GM19455 (cell line): ENCODE measurements around the gene LDLRAD1.
"Not testable (repeated sequence)": the region's sequence is repeated elsewhere in the genome, so short reads cannot be mapped to it uniquely, and the experiment has no call there.

Source experiments
- ATAC-seq: cut with Tn5 transposase; IDR thresholded peaks from one replicate; pipeline ENCODE4 v1.9.1; 2021; ENCODE audit not compliant: unreplicated experiment

LDLRAD1 gene

GRCh38 chr1:54017979-54018378 is at the start of gene LDLRAD1:
LDLRAD1 (minus strand) TSS chr1:54018186; CDS start chr1:54018112, 74 bp downstream.
- ATAC-seq, result no peak

DNA sequence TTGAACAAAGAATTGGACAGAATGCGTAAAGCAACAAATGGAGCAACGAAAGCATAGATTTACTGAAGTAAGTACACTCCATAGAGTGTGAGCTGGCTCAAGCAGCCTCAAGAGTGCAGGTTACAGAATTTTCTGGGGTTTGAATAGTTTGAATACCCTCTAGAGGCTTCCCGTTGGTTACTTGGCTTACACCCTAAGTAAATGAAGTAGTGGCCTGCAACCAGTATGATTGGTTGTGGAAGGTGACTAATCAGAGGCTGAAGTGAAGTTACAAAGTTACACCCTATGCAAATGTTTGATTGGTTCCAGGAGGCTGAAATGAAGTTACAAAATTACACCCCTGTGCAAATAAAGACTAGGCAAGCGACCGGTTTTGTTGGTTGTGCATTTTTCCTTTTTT is 46.3 kb upstream of the LDLRAD1 start:
- no peak for ATAC-seq

GRCh38 chr1:54054438-54054749 is 36.4 kb upstream of the LDLRAD1 start:
- ATAC-seq, result no peak

DNA sequence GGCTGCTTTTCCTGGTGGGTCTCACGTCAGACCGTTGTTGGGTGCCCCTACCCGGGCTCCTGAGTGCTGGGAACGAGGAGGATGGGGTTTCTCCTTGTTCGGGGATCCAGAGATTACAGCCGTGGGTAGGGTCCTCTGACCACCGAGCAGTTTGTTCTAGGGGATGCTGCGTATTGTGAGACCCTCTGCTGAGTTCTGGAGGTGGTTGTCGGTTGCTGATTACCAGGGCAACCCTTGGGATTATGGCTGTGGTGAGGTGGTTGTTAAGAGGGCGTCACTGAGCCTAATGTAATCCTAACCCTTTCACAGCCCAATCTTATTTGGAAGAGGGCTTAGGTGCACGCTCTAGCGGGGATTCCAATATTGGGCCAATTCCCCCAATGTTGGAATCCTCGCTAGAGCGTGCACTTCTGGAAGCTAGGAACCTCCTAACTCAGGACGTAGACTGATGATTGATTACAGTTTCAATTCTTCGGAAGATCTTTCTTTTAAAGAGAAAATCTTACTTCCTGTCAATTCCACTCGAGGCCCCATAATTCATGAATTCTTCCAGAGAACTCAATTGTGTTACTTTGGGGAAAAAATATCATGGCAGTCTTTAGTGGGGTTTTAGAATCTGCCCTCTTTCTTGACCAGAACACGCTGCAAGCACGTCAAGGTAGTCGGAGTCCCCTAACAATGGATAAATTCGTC is 35.9 kb upstream of the LDLRAD1 start:
- no peak for ATAC-seq

DNA sequence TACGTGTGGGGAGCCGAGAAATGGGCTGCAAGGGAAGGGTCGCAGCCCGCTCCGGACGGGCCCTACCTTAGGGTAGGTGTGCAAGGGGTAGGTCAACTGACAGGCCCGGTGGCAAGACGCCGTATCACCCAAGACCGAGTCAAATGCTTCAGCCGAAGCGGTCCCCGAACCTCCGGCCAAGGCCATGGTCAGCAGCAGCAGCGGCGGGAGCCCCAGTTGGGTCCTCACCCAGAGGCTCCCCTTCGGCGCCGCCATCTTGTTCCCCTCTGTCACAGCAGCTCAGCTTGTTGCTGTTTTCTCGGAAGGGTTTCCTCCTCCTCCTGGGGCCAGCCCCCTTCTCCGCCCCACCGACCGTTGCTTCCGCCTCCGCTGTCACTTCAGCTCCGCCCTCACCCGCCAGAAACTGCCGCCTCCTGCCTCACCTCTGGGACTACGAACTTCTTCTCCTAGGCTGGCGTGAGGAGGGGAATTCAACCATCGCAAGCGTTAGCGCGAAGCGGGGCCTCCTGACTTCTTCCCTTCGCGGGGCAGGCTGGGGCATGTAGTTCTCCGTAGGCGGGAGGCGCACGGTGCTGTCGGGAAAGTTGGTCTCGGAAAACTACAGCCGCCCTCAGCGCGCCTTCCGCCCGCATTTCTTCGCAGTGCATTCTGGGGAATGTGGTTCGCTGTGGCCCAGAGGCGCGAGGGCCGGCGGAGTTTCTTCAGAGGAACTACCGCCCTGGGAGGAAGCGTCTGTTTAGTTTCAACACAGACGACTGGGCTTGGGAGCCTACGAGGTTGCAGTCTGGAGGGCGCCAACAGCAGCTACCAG is 35.2 kb upstream of the LDLRAD1 start, which contains the start of the genes TCEANC2 and TMEM59:
TCEANC2 (plus strand) TSS at position 675 of the 811 bp plus-strand sequence. CDS start 815 bp downstream, outside the sequence.
TMEM59 (minus strand) TSS at position 271 of the 811 bp plus-strand sequence; CDS start at position 255, 16 bp downstream.
- peak; percentile 89 for ATAC-seq

DNA sequence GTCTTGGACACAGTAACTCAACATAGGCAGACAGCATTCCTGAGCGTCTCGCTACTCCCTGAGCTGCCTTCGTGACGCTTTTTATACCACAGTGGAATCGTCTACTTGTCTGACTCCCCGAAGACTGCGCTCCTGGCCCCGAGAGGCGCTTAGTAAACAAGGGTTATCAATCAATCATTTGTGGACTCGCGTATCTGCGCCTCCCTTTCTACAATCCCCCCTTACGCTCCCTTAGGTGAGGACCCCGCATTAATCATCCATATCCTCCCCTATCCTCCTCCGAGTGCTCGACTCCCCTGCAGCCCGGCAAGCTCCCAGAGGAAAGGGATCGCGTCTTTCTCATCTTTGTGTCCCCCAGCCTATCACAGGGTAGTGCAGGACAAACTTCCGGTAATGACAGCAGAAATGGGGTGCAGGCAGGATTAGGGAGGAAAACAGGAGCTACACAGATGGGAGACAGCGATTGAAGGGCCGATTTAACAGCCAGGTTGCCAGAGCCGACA is 34.5 kb upstream of the LDLRAD1 start:
- peak; percentile 31 for ATAC-seq

GRCh38 chr1:54051933-54052430 is 34.0 kb upstream of the LDLRAD1 start:
- no peak for ATAC-seq

- not testable (repeated sequence) for ATAC-seq
These were observed 32.4 kb upstream of the LDLRAD1 start for GRCh38 chr1:54050435-54050834.

GRCh38 chr1:54047384-54048305 is 29.7 kb upstream of the LDLRAD1 start:
- ATAC-seq, result peak; percentile 53

- no peak for ATAC-seq
These were observed 28.8 kb upstream of the LDLRAD1 start for GRCh38 chr1:54046671-54047383.

GRCh38 chr1:54045496-54045895 is 27.5 kb upstream of the LDLRAD1 start:
- no peak for ATAC-seq

GRCh38 chr1:54041806-54042205 is 23.8 kb upstream of the LDLRAD1 start:
- no peak for ATAC-seq

- no peak for ATAC-seq
These were observed 19.5 kb upstream of the LDLRAD1 start for GRCh38 chr1:54037476-54037875.

GRCh38 chr1:54028306-54029251 is 10.6 kb upstream of the LDLRAD1 start:
- no peak for ATAC-seq

DNA sequence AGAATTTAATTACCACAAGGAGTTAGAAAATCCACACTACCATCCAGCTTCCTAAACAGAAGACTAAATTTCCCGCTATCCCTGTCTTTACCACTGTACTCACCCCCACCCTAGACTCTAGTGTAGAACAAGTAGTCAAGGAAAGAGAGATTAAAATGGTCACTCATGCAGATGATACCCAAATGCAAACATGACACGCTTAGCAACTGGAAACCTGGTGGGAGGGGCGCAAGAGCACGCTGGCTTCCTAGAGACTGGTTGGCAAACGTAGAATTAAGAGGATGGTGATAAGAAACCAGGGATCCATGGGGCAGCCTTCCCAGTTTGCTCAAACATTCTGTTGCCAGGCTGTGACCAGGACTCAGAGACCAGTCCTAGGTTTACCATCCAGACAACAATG is 9.9 kb upstream of the LDLRAD1 start:
- no peak for ATAC-seq

DNA sequence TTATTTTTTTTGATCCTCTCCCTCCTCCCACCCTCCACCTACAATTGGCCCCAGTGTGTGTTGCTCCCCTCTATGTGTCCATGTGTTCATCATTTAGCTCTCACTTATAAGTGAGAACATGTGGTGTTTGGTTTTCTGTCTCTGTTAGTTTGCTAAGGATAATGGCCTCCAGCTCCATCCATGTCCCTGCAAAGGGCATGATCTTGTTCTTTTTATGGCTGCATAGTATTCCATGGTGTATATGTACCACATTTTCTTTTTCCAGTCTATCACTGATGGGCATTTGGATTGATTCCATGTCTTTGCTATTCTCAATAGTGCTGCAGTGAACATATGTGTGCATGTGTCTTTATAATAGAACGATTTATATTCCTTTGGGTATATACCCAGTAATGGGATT is 6.8 kb upstream of the LDLRAD1 start:
- not testable (repeated sequence) for ATAC-seq

DNA sequence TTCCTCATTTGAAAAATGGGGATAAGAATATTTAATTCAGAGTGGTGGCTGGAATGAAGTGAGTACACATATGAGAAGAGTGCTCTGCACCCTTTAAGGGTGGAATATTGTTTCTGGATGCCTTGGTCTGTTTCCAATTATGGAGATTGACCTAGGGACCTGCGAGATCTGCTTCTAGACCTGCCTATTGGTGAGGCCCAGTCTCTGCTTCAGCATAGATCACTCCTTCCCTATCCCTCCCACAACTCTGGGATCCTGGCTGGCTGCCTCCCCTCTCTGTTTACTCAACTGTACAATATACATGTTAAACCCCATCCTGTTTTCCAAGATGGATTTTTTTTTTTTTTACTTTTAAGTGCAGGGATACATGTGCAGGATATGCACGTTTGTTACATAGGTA is 6.4 kb upstream of the LDLRAD1 start:
- no peak for ATAC-seq

- ATAC-seq, result not testable (repeated sequence)
These were observed 1.7 kb upstream of the LDLRAD1 start for GRCh38 chr1:54019562-54020176.

DNA sequence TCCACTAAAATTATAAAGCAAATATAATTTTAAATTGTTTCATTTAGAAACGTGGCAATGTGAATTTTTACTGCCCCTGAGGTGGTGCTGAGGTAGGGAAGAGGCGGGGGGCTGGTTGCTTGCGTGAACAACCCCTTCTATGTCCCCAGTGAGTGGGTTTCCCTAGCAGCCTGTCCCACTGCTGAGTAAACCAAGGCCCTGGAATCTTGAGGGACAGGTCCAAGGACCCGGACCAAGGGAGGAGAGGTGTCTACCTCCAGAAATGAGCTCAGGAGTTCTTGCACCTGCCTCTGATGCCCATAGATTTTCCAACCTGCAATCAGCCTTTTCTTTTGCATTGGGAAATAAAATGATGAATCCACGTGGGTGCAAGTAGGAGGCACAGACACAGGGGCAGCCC is 649 bp upstream of the LDLRAD1 start:
- no peak for ATAC-seq
